ENCODE results near the gene SBNO1. TPM values are rescaled to one million over a fixed set of nuclear protein-coding genes. Genes with fewer than 3 reads are reported as not detected.

Gene SBNO1
- total RNA-seq, 6 experiments from 2014 or later, result 32.3 to 38.2 (median 35.3) TPM

GRCh38 chr12:123270214-123271000 is 94.2 kb downstream of the SBNO1 start:
- peak; percentile 19 for DNase-seq
- peaks cover 28% of the 10 kb centered on the region for H3K4me1 Mint-ChIP-seq (ENCODE audit: low read depth)

GRCh38 chr12:123269896-123270213 is 94.8 kb downstream of the SBNO1 start:
- DNase-seq, result no peak
- Mint-ChIP-seq H3K27me3 (ENCODE audit: insufficient read depth) (peaks cover 5% of the 10 kb centered on the region; the same call in 1 of the 2 replicates), H3K9me3 (no peaks in the 10 kb centered on the region), H3K27ac (peak overlapping the region; percentile 99), H3K36me3 (ENCODE audit: low read depth) (no peaks in the 10 kb centered on the region), H3K4me3 (peak overlapping the region; percentile 98), H3K4me1 (ENCODE audit: low read depth) (peaks cover 28% of the 10 kb centered on the region)
- TF ChIP-seq CTCF (IDR thresholded peaks at IDR 0.05), result no peak

More at GRCh38 chr12:123270214-123271000, 94.2 kb downstream of the SBNO1 start:
- peak overlapping the region; percentile 99 for H3K27ac Mint-ChIP-seq
- peak overlapping the region; percentile 98 for H3K4me3 Mint-ChIP-seq
- peaks cover 5% of the 10 kb centered on the region; the same call in 1 of the 2 replicates for H3K27me3 Mint-ChIP-seq (ENCODE audit: insufficient read depth)
- H3K36me3 Mint-ChIP-seq (ENCODE audit: low read depth), result no peaks in the 10 kb centered on the region
- no peaks in the 10 kb centered on the region for H3K9me3 Mint-ChIP-seq
- no peak for TF ChIP-seq CTCF (IDR thresholded peaks at IDR 0.05)

- DNase-seq, result peak; percentile 77
- peaks cover 5% of the 10 kb centered on the region; the same call in 1 of the 2 replicates for H3K27me3 Mint-ChIP-seq (ENCODE audit: insufficient read depth)
- H3K36me3 Mint-ChIP-seq (ENCODE audit: low read depth), result peaks cover 2% of the 10 kb centered on the region; the same call in 1 of the 2 replicates
Observed at GRCh38 chr12:123269395-123269892, 95.2 kb downstream of the SBNO1 start.

GRCh38 chr12:123268850-123269249 is 95.8 kb downstream of the SBNO1 start:
- Mint-ChIP-seq H3K27ac (peak overlapping the region; percentile 99), H3K4me1 (ENCODE audit: low read depth) (peaks cover 28% of the 10 kb centered on the region), H3K27me3 (ENCODE audit: insufficient read depth) (peaks cover 5% of the 10 kb centered on the region; the same call in 1 of the 2 replicates), H3K36me3 (ENCODE audit: low read depth) (peaks cover 4% of the 10 kb centered on the region; the same call in 1 of the 2 replicates), H3K9me3 (no peaks in the 10 kb centered on the region), H3K4me3 (peak overlapping the region; percentile 98)
- no peak for TF ChIP-seq CTCF (IDR thresholded peaks at IDR 0.05)
- DNase-seq, result no peak

More at GRCh38 chr12:123269395-123269892, 95.2 kb downstream of the SBNO1 start:
- peak; percentile 54 for TF ChIP-seq CTCF (IDR thresholded peaks at IDR 0.05)
- no peaks in the 10 kb centered on the region for H3K9me3 Mint-ChIP-seq
- peak overlapping the region; percentile 98 for H3K4me3 Mint-ChIP-seq
- peak overlapping the region; percentile 99 for H3K27ac Mint-ChIP-seq
- peaks cover 28% of the 10 kb centered on the region for H3K4me1 Mint-ChIP-seq (ENCODE audit: low read depth)

GRCh38 chr12:123267991-123268843 is 96.4 kb downstream of the SBNO1 start:
- Mint-ChIP-seq H3K36me3 (ENCODE audit: low read depth) (peaks cover 4% of the 10 kb centered on the region), H3K27me3 (ENCODE audit: insufficient read depth) (peaks cover 3% of the 10 kb centered on the region; the same call in 1 of the 2 replicates), H3K27ac (peak overlapping the region; percentile 63; the same call in 1 of the 2 replicates), H3K4me1 (ENCODE audit: low read depth) (peaks cover 28% of the 10 kb centered on the region), H3K9me3 (no peaks in the 10 kb centered on the region), H3K4me3 (peak overlapping the region; percentile 13; the same call in 1 of the 2 replicates)
- TF ChIP-seq CTCF (IDR thresholded peaks at IDR 0.05), result no peak
- no peak for DNase-seq

All from HFFc6 (cell line).